ENCODE data around the gene C6orf58.

The C6orf58 gene

GRCh38 chr6:127585123-127585522 is 8.1 kb downstream of the C6orf58 start:
- H3K9me2 ChIP-seq (replicated peaks; ENCODE audit: insufficient read depth, low read length): no peaks in the 10 kb centered on the region
- H3F3A ChIP-seq (ENCODE audit: insufficient read depth, low read length): no peaks in the 10 kb centered on the region

GRCh38 chr6:127586372-127586771 is 9.4 kb downstream of the C6orf58 start:
- H3K4me2 ChIP-seq (ENCODE audit: low read depth, low read length): no peak overlapping the region
- H3K9me3 ChIP-seq (replicated peaks; ENCODE audit: insufficient read depth, low read length): no peaks in the 10 kb centered on the region
- no peak overlapping the region for H3K27ac ChIP-seq (ENCODE audit: low read length)
- TF ChIP-seq EZH2phosphoT487 (IDR thresholded peaks at IDR 0.05; ENCODE audit: low read length) (no peak), EZH2 (optimal IDR thresholded peaks at IDR 0.05; ENCODE audit: low read depth, low read length) (no peak)
- TF ChIP-seq, protein P1, sequence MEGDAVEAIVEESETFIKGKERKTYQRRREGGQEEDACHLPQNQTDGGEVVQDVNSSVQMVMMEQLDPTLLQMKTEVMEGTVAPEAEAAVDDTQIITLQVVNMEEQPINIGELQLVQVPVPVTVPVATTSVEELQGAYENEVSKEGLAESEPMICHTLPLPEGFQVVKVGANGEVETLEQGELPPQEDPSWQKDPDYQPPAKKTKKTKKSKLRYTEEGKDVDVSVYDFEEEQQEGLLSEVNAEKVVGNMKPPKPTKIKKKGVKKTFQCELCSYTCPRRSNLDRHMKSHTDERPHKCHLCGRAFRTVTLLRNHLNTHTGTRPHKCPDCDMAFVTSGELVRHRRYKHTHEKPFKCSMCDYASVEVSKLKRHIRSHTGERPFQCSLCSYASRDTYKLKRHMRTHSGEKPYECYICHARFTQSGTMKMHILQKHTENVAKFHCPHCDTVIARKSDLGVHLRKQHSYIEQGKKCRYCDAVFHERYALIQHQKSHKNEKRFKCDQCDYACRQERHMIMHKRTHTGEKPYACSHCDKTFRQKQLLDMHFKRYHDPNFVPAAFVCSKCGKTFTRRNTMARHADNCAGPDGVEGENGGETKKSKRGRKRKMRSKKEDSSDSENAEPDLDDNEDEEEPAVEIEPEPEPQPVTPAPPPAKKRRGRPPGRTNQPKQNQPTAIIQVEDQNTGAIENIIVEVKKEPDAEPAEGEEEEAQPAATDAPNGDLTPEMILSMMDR (IDR thresholded peaks at IDR 0.05; ENCODE audit: low read length): no peak
- H3K36me3 ChIP-seq (replicated peaks; ENCODE audit: insufficient read depth, low read length): no peaks in the 10 kb centered on the region
- no peak for DNase-seq
- H3F3A ChIP-seq (ENCODE audit: insufficient read depth, low read length): no peaks in the 10 kb centered on the region
- H4K20me1 ChIP-seq (ENCODE audit: insufficient read depth, low read length): no peaks in the 10 kb centered on the region
- H3K4me1 ChIP-seq (ENCODE audit: low read length): no peaks in the 10 kb centered on the region
- H2AFZ ChIP-seq (ENCODE audit: low read length): no peak overlapping the region
- H3K9ac ChIP-seq (ENCODE audit: low read length): no peak overlapping the region
- no peak overlapping the region for H3K4me3 ChIP-seq (ENCODE audit: low read length)
- no peaks in the 10 kb centered on the region for H3K9me2 ChIP-seq (replicated peaks; ENCODE audit: insufficient read depth, low read length)
- H3K79me2 ChIP-seq (ENCODE audit: low read length): no peaks in the 10 kb centered on the region
- no peaks in the 10 kb centered on the region for H3K27me3 ChIP-seq (replicated peaks; ENCODE audit: insufficient read depth, low read length)

More at GRCh38 chr6:127585123-127585522, 8.1 kb downstream of the C6orf58 start:
- H3K4me1 ChIP-seq (ENCODE audit: low read length): no peaks in the 10 kb centered on the region
- H3K27ac ChIP-seq (ENCODE audit: low read length): no peak overlapping the region
- H3K9me3 ChIP-seq (replicated peaks; ENCODE audit: insufficient read depth, low read length): no peaks in the 10 kb centered on the region
- no peak overlapping the region for H3K4me2 ChIP-seq (ENCODE audit: low read depth, low read length)
- no peaks in the 10 kb centered on the region for H3K79me2 ChIP-seq (ENCODE audit: low read length)
- no peak for DNase-seq
- no peaks in the 10 kb centered on the region for H4K20me1 ChIP-seq (ENCODE audit: insufficient read depth, low read length)
- no peak overlapping the region for H3K9ac ChIP-seq (ENCODE audit: low read length)
- no peaks in the 10 kb centered on the region for H3K27me3 ChIP-seq (replicated peaks; ENCODE audit: insufficient read depth, low read length)
- H2AFZ ChIP-seq (ENCODE audit: low read length): no peak overlapping the region
- no peaks in the 10 kb centered on the region for H3K36me3 ChIP-seq (replicated peaks; ENCODE audit: insufficient read depth, low read length)
- no peak overlapping the region for H3K4me3 ChIP-seq (ENCODE audit: low read length)
- TF ChIP-seq EZH2 (optimal IDR thresholded peaks at IDR 0.05; ENCODE audit: low read depth, low read length): no peak

DNA sequence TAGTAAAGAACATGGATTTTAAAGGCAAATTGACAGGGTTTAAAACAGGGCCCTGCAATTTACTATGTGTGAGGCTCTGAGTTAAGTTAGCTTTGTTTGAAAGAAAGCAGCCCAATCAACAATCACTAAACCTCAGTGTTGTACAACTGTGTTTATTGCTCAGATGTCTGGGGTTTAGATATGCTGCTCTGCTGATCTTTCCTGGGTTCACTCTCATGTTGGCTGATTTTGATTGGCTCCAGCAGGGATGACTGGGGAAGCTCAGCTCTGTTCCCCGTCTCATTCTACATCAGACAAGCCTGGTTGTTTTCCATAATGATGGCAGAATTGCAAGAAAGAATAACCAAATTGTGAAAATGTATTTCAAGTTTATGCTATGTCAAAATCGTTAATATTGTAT is 10.9 kb downstream of the C6orf58 start:
- no peaks in the 10 kb centered on the region for H3K36me3 ChIP-seq (replicated peaks; ENCODE audit: insufficient read depth, low read length)
- H3K9me3 ChIP-seq (replicated peaks; ENCODE audit: insufficient read depth, low read length): no peaks in the 10 kb centered on the region
- no peak overlapping the region for H2AFZ ChIP-seq (ENCODE audit: low read length)
- no peaks in the 10 kb centered on the region for H3K9me2 ChIP-seq (replicated peaks; ENCODE audit: insufficient read depth, low read length)
- TF ChIP-seq EZH2 (optimal IDR thresholded peaks at IDR 0.05; ENCODE audit: low read depth, low read length) (no peak), EZH2phosphoT487 (IDR thresholded peaks at IDR 0.05; ENCODE audit: low read length) (no peak)
- TF ChIP-seq, protein P1 (IDR thresholded peaks at IDR 0.05; ENCODE audit: low read length): no peak
- no peak overlapping the region for H3K9ac ChIP-seq (ENCODE audit: low read length)
- H3K79me2 ChIP-seq (ENCODE audit: low read length): no peaks in the 10 kb centered on the region
- H4K20me1 ChIP-seq (ENCODE audit: insufficient read depth, low read length): no peaks in the 10 kb centered on the region
- H3K4me3 ChIP-seq (ENCODE audit: low read length): no peak overlapping the region
- no peak overlapping the region for H3K27ac ChIP-seq (ENCODE audit: low read length)
- H3K27me3 ChIP-seq (replicated peaks; ENCODE audit: insufficient read depth, low read length): no peaks in the 10 kb centered on the region
- H3F3A ChIP-seq (ENCODE audit: insufficient read depth, low read length): no peaks in the 10 kb centered on the region
- no peak for DNase-seq
- no peaks in the 10 kb centered on the region for H3K4me1 ChIP-seq (ENCODE audit: low read length)
- H3K4me2 ChIP-seq (ENCODE audit: low read depth, low read length): no peak overlapping the region

DNA sequence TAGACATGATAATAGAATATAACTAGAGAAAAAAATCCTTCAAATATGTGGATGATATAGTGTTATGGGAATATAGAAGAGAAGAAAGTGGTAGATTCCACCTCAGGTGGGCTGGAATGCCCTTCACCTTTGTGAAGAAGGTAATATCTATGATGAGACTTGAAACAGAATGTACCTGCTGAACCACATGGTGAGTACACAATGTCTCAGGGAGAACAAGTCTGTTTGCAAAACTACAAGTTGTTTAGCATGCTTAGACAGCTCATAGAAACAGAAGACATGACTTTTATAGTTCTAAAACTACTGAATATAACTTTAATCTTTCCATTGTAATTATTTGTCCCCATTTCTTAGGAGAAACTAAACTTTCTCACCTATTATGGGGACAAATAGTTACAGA is 12.2 kb downstream of the C6orf58 start:
- no peaks in the 10 kb centered on the region for H4K20me1 ChIP-seq (ENCODE audit: insufficient read depth, low read length)
- H3K9ac ChIP-seq (ENCODE audit: low read length): no peak overlapping the region
- H3K4me3 ChIP-seq (ENCODE audit: low read length): no peak overlapping the region
- no peaks in the 10 kb centered on the region for H3K4me1 ChIP-seq (ENCODE audit: low read length)
- no peaks in the 10 kb centered on the region for H3K79me2 ChIP-seq (ENCODE audit: low read length)
- H3K36me3 ChIP-seq (replicated peaks; ENCODE audit: insufficient read depth, low read length): no peaks in the 10 kb centered on the region
- no peak overlapping the region for H3K4me2 ChIP-seq (ENCODE audit: low read depth, low read length)
- H3K9me2 ChIP-seq (replicated peaks; ENCODE audit: insufficient read depth, low read length): no peaks in the 10 kb centered on the region
- no peak for DNase-seq
- no peak overlapping the region for H3K27ac ChIP-seq (ENCODE audit: low read length)
- H3K27me3 ChIP-seq (replicated peaks; ENCODE audit: insufficient read depth, low read length): no peaks in the 10 kb centered on the region
- TF ChIP-seq EZH2phosphoT487 (IDR thresholded peaks at IDR 0.05; ENCODE audit: low read length): no peak
- TF ChIP-seq, protein P1 (IDR thresholded peaks at IDR 0.05; ENCODE audit: low read length): no peak
- no peak for TF ChIP-seq EZH2 (optimal IDR thresholded peaks at IDR 0.05; ENCODE audit: low read depth, low read length)
- no peak overlapping the region for H2AFZ ChIP-seq (ENCODE audit: low read length)
- H3K9me3 ChIP-seq (replicated peaks; ENCODE audit: insufficient read depth, low read length): no peaks in the 10 kb centered on the region
- H3F3A ChIP-seq (ENCODE audit: insufficient read depth, low read length): no peaks in the 10 kb centered on the region

Measured in MM.1S (cell line).